Epithelial cell of esophagus (primary cell): ENCODE measurements around the gene GLT6D1.

Experiments
- DNase-seq: peaks from one replicate; pipeline ENCODE4 v3.0.0; 2010; ENCODE audit warnings: low read depth
- H3K4me3 ChIP-seq: 2 replicates; pipeline ENCODE4 v1.5.1; 2011; ENCODE audit warnings: mild to moderate bottlenecking, low read length, control low read depth
- TF ChIP-seq, protein P1 (sequence below): IDR thresholded peaks from 2 replicates; pipeline ENCODE4 v1.5.1; 2011; ENCODE audit warnings: low read depth, mild to moderate bottlenecking, low read length, control low read depth, inconsistent platforms; ENCODE audit not compliant: insufficient read depth; ENCODE audit errors: missing control alignments

GLT6D1 gene

DNA sequence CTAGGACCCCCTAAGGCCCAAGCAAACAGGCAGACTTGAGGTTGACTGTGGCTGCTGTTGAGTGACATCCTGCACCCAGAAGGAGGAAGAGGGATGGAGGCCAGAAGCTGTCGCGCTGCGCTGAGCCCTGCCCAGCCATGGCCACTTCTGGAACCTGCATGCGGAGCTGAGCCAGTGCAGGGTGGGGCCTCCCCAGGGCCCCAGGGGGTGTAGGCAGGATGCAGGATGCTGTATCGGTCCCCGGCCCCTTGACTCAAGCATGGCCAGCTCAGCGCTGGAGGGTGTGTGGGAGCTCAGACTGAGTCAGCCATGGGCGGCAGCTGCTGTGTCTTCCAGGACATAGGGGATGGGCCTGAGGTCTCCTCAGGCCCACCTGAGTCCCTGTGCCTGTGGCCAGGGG lies 26.9 kb downstream of the GLT6D1 start:
- TF ChIP-seq, protein P1, sequence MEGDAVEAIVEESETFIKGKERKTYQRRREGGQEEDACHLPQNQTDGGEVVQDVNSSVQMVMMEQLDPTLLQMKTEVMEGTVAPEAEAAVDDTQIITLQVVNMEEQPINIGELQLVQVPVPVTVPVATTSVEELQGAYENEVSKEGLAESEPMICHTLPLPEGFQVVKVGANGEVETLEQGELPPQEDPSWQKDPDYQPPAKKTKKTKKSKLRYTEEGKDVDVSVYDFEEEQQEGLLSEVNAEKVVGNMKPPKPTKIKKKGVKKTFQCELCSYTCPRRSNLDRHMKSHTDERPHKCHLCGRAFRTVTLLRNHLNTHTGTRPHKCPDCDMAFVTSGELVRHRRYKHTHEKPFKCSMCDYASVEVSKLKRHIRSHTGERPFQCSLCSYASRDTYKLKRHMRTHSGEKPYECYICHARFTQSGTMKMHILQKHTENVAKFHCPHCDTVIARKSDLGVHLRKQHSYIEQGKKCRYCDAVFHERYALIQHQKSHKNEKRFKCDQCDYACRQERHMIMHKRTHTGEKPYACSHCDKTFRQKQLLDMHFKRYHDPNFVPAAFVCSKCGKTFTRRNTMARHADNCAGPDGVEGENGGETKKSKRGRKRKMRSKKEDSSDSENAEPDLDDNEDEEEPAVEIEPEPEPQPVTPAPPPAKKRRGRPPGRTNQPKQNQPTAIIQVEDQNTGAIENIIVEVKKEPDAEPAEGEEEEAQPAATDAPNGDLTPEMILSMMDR, result no peak
- H3K4me3 ChIP-seq, result no peak overlapping the region
- no peak for DNase-seq

DNA sequence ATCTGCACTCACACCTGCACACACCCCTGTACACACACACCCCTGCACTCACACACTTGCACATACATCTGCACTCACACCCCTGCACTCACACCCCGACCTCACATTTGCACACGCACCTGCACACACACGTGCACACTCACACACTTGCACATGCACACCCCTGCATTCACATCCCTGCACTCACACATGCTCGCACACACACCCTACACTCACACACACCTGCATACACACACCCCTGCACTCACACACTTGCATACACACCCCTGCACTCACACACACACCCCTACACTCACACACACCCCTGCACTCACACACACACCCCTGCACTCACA lies 27.5 kb downstream of the GLT6D1 start:
- no peak for DNase-seq
- TF ChIP-seq, protein P1, result no peak
- no peak overlapping the region for H3K4me3 ChIP-seq

- DNase-seq, result no peak
Measured at GRCh38 chr9:135611142-135611874, 28.0 kb downstream of the GLT6D1 start.

GRCh38 chr9:135610290-135611141 lies 28.8 kb downstream of the GLT6D1 start:
- H3K4me3 ChIP-seq, result no peak overlapping the region
- TF ChIP-seq, protein P1, result no peak
- no peak for DNase-seq

More at GRCh38 chr9:135611142-135611874, 28.0 kb downstream of the GLT6D1 start:
- no peak overlapping the region for H3K4me3 ChIP-seq
- TF ChIP-seq, protein P1, result no peak

DNA sequence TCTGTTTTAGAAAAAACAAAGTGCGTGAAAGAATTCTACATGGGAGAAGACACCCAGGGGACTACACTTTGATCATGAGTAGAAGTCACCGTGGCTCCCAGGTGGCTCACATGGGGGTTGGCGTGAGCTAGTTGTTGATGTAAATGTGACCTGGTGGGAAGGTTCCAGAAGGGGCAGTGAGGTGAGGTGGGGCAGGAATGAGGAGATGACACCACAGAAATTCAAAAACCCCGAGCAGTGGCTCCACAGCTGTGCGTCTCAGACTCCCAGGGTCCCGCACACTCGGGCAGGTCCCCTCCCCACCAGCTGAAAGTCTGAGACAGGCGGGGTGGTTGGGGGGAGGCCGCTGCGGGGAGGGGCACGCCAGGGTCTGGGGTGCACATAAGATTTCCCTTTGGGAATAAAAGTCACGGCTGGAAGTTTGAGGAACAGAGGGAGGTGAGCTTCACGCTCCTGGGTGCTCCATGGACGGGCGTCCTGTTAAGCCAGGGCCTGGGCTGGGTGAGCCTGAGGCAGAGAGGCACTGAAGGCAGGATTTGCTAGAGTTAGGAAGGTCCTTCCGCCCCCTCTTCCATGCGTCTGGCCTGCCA lies 29.9 kb downstream of the GLT6D1 start:
- TF ChIP-seq, protein P1, result no peak
- DNase-seq, result no peak

GRCh38 chr9:135608999-135609317 lies 30.4 kb downstream of the GLT6D1 start:
- TF ChIP-seq, protein P1, result no peak
- no peak for DNase-seq
- no peak overlapping the region for H3K4me3 ChIP-seq

More for the DNA sequence above, 29.9 kb downstream of the GLT6D1 start:
- no peak overlapping the region for H3K4me3 ChIP-seq
